Mammary epithelial cell (primary cell): ENCODE data around the gene ZNF326.

Experiments
- EZH2 ChIP-seq: IDR thresholded peaks from 2 replicates; pipeline ENCODE4 v1.6.1; 2012; ENCODE audit warnings: low read length, inconsistent platforms, borderline replicate concordance
- TF ChIP-seq, protein P1 (sequence below), 2 donors: IDR thresholded peaks in 1 of 2; conservative IDR thresholded peaks in 1 of 2; 2 replicates each; pipeline ENCODE4 v1.5.1; 2011 to 2012; ENCODE audit warnings: inconsistent platforms in 2 of 2, low read length in 2 of 2, mild to moderate bottlenecking in 2 of 2, control low read depth in 1 of 2, low read depth in 1 of 2; ENCODE audit not compliant: insufficient read depth in 1 of 2; ENCODE audit errors: extremely low read depth in 1 of 2

DNA sequence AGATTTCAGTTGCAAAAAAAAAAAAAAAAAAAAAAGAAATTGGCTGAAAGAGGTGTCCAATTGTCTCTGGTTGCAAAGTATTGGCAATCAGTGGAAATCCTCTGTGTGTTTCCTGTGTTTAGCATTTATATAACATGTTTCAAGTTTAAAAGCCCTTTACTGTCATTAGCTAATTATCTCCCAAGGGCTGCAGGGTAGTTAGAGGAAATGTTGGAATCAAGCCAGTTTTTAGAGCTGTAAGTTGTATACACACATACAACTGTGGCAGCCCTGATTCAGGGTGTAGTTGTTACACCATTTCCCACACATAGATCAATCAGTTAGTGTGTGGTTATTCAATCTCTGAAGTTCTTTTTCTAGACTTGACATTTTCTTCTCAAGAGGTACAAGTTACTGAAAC is 8.9 kb upstream of the ZNF326 start:
- TF ChIP-seq, protein P1, sequence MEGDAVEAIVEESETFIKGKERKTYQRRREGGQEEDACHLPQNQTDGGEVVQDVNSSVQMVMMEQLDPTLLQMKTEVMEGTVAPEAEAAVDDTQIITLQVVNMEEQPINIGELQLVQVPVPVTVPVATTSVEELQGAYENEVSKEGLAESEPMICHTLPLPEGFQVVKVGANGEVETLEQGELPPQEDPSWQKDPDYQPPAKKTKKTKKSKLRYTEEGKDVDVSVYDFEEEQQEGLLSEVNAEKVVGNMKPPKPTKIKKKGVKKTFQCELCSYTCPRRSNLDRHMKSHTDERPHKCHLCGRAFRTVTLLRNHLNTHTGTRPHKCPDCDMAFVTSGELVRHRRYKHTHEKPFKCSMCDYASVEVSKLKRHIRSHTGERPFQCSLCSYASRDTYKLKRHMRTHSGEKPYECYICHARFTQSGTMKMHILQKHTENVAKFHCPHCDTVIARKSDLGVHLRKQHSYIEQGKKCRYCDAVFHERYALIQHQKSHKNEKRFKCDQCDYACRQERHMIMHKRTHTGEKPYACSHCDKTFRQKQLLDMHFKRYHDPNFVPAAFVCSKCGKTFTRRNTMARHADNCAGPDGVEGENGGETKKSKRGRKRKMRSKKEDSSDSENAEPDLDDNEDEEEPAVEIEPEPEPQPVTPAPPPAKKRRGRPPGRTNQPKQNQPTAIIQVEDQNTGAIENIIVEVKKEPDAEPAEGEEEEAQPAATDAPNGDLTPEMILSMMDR (conservative IDR thresholded peaks at IDR 0.05 in 1 of 2, IDR thresholded peaks at IDR 0.05 in 1 of 2; ENCODE audit: extremely low read depth in 1 of 2, insufficient read depth in 1 of 2, low read depth in 1 of 2, low read length in 2 of 2), result no peak
- TF ChIP-seq EZH2, result no peak
